Measurements from ENCODE around the gene OR1I1.

GRCh38 chr19:15125232-15126067 lies 43.4 kb downstream of the OR1I1 start:
- TF ChIP-seq STAT6 (CRISPR knock-in tag; conservative IDR thresholded peaks at IDR 0.05; ENCODE audit: low read depth) (no peak), TCF7 (CRISPR knock-in tag; IDR thresholded peaks at IDR 0.05; ENCODE audit: low read depth) (no peak), HMGXB4 (CRISPR knock-in tag; IDR thresholded peaks at IDR 0.05) (no peak), IRF2 (CRISPR knock-in tag; IDR thresholded peaks at IDR 0.05; ENCODE audit: borderline replicate concordance, low read depth) (no peak), CTCF (IDR thresholded peaks at IDR 0.05) (no peak), USF1 (CRISPR knock-in tag; IDR thresholded peaks at IDR 0.05) (peak; percentile 97), ZNF121 (CRISPR knock-in tag; IDR thresholded peaks at IDR 0.05) (no peak), ZNF138 (CRISPR knock-in tag; conservative IDR thresholded peaks at IDR 0.05) (no peak), CREB1 (CRISPR knock-in tag; IDR thresholded peaks at IDR 0.05) (no peak), E2F1 (CRISPR knock-in tag; IDR thresholded peaks at IDR 0.05) (no peak), USF2 (CRISPR knock-in tag; IDR thresholded peaks at IDR 0.05) (peak; percentile 98), MXD4 (CRISPR knock-in tag; IDR thresholded peaks at IDR 0.05; ENCODE audit: borderline replicate concordance) (no peak), CREM (CRISPR knock-in tag; IDR thresholded peaks at IDR 0.05) (no peak; the same call in 1 of the 2 replicates)
